Subcutaneous abdominal adipose tissue (tissue), 5 donors: ENCODE results near the gene TK1.
"Not testable (repeated sequence)": the region's sequence is repeated elsewhere in the genome, so short reads cannot be mapped to it uniquely, and the experiment has no call there.

ENCODE experiments used
- H3K27ac ChIP-seq: one replicate; pipeline ENCODE4 v1.7.0; 2013; ENCODE audit warnings: low read depth, mild to moderate bottlenecking, inconsistent platforms, low read length, moderate library complexity
- H3K27me3 ChIP-seq, 5 donors: one replicate each; pipeline ENCODE4 v1.7.0; 2013; ENCODE audit warnings: low read length in 5 of 5, inconsistent platforms in 1 of 5; ENCODE audit not compliant: control insufficient read depth in 5 of 5, insufficient read depth in 4 of 5
- H3K36me3 ChIP-seq, 5 donors: one replicate each; pipeline ENCODE4 v1.7.0; 2013; ENCODE audit warnings: low read length in 5 of 5; ENCODE audit not compliant: control insufficient read depth in 5 of 5, insufficient read depth in 5 of 5
- H3K4me1 ChIP-seq, 5 donors: one replicate each; pipeline ENCODE4 v1.7.0; 2013; ENCODE audit warnings: low read length in 5 of 5, mild to moderate bottlenecking in 3 of 5, moderate library complexity in 1 of 5; ENCODE audit not compliant: control insufficient read depth in 5 of 5, insufficient read depth in 5 of 5
- H3K4me3 ChIP-seq, 5 donors: one replicate each; pipeline ENCODE4 v1.7.0; 2013; ENCODE audit warnings: low read length in 5 of 5, low read depth in 1 of 5
- H3K9ac ChIP-seq, 5 donors: one replicate each; pipeline ENCODE4 v1.7.0; 2013; ENCODE audit warnings: low read length in 5 of 5, mild to moderate bottlenecking in 4 of 5, moderate library complexity in 3 of 5
- H3K9me3 ChIP-seq, 5 donors: one replicate each; pipeline ENCODE4 v1.7.0; 2013; ENCODE audit warnings: low read length in 5 of 5; ENCODE audit not compliant: control insufficient read depth in 5 of 5
- donor health status: healthy.
- donor health status: healthy.
- donor health status: healthy.
- donor health status: healthy.
- donor health status: healthy.

TK1 gene

GRCh38 chr17:78143214-78144146 lies 43.4 kb downstream of the TK1 start:
- Histone ChIP-seq H3K4me1 (peaks cover 17 to 63% (median 49%) of the 10 kb centered on the region in 5 donors), H3K27me3 (no peaks in the 10 kb centered on the region), H3K9me3 (no peaks in the 10 kb centered on the region), H3K4me3 (no peak overlapping the region), H3K9ac (peak overlapping the region in 2 of 5 donors; percentile 36 to 37), H3K36me3 (peaks cover 0 to 3% (median 0%) of the 10 kb centered on the region in 5 donors), H3K27ac (peak overlapping the region; percentile 86)

- Histone ChIP-seq H3K4me3 (no peak overlapping the region), H3K27ac (no peak overlapping the region), H3K36me3 (peaks cover 0 to 3% (median 0%) of the 10 kb centered on the region in 5 donors), H3K9me3 (no peaks in the 10 kb centered on the region), H3K4me1 (peaks cover 17 to 69% (median 50%) of the 10 kb centered on the region in 5 donors), H3K9ac (no peak overlapping the region), H3K27me3 (no peaks in the 10 kb centered on the region)
These were observed 44.6 kb downstream of the TK1 start for GRCh38 chr17:78142119-78142861.

GRCh38 chr17:78141437-78142118 lies 45.3 kb downstream of the TK1 start:
- H3K9ac ChIP-seq: peak overlapping the region in 2 of 5 donors; percentile 13 to 33
- H3K27me3 ChIP-seq: no peaks in the 10 kb centered on the region
- peaks cover 0 to 3% (median 0%) of the 10 kb centered on the region in 5 donors for H3K36me3 ChIP-seq
- peaks cover 17 to 70% (median 53%) of the 10 kb centered on the region in 5 donors for H3K4me1 ChIP-seq
- H3K27ac ChIP-seq: no peak overlapping the region
- peak overlapping the region in 1 of 5 donors; percentile 55 for H3K4me3 ChIP-seq
- H3K9me3 ChIP-seq: no peaks in the 10 kb centered on the region

GRCh38 chr17:78140169-78141051 lies 46.4 kb downstream of the TK1 start:
- Histone ChIP-seq H3K4me3 (peak overlapping the region in 4 of 5 donors; percentile 23 to 55 (median 41)), H3K9ac (peak overlapping the region in 3 of 5 donors; percentile 25 to 45 (median 25)), H3K4me1 (peaks cover 17 to 60% (median 44%) of the 10 kb centered on the region in 5 donors), H3K9me3 (no peaks in the 10 kb centered on the region), H3K27ac (no peak overlapping the region), H3K36me3 (peaks cover 0 to 3% (median 0%) of the 10 kb centered on the region in 5 donors), H3K27me3 (no peaks in the 10 kb centered on the region)

GRCh38 chr17:78139861-78140168 lies 47.0 kb downstream of the TK1 start:
- H3K36me3 ChIP-seq, H3K9me3 ChIP-seq, H3K9ac ChIP-seq, H3K27me3 ChIP-seq, H3K4me3 ChIP-seq, H3K27ac ChIP-seq: not testable (repeated sequence)
- H3K4me1 ChIP-seq: peaks cover 12 to 54% (median 38%) of the 10 kb centered on the region in 5 donors

- Histone ChIP-seq H3K27ac (no peak overlapping the region), H3K36me3 (peaks cover 0 to 9% (median 0%) of the 10 kb centered on the region in 5 donors), H3K9me3 (no peaks in the 10 kb centered on the region), H3K4me3 (no peak overlapping the region), H3K4me1 (peaks cover 6 to 52% (median 34%) of the 10 kb centered on the region in 5 donors), H3K9ac (no peak overlapping the region), H3K27me3 (no peaks in the 10 kb centered on the region)
These were observed 48.4 kb downstream of the TK1 start for GRCh38 chr17:78138204-78139060.

GRCh38 chr17:78137392-78138203 lies 49.3 kb downstream of the TK1 start:
- Histone ChIP-seq H3K4me3 (no peak overlapping the region), H3K9me3 (no peaks in the 10 kb centered on the region), H3K4me1 (peaks cover 6 to 58% (median 34%) of the 10 kb centered on the region in 5 donors), H3K9ac (no peak overlapping the region), H3K36me3 (peaks cover 0 to 9% (median 0%) of the 10 kb centered on the region in 5 donors), H3K27ac (no peak overlapping the region), H3K27me3 (no peaks in the 10 kb centered on the region)

- Histone ChIP-seq H3K27me3 (peaks cover 0 to 4% (median 0%) of the 10 kb centered on the region in 5 donors), H3K4me3 (no peak overlapping the region), H3K9ac (no peak overlapping the region), H3K9me3 (no peaks in the 10 kb centered on the region), H3K36me3 (peaks cover 0 to 6% (median 0%) of the 10 kb centered on the region in 5 donors), H3K4me1 (peaks cover 6 to 55% (median 36%) of the 10 kb centered on the region in 5 donors), H3K27ac (no peak overlapping the region)
These were observed 50.9 kb downstream of the TK1 start for GRCh38 chr17:78135858-78136500.
